Measurements from ENCODE around the gene MAN1A1.

The MAN1A1 gene

GRCh38 chr6:119174879-119175817, 174.4 kb downstream of the MAN1A1 start:
- TF ChIP-seq, protein P1, sequence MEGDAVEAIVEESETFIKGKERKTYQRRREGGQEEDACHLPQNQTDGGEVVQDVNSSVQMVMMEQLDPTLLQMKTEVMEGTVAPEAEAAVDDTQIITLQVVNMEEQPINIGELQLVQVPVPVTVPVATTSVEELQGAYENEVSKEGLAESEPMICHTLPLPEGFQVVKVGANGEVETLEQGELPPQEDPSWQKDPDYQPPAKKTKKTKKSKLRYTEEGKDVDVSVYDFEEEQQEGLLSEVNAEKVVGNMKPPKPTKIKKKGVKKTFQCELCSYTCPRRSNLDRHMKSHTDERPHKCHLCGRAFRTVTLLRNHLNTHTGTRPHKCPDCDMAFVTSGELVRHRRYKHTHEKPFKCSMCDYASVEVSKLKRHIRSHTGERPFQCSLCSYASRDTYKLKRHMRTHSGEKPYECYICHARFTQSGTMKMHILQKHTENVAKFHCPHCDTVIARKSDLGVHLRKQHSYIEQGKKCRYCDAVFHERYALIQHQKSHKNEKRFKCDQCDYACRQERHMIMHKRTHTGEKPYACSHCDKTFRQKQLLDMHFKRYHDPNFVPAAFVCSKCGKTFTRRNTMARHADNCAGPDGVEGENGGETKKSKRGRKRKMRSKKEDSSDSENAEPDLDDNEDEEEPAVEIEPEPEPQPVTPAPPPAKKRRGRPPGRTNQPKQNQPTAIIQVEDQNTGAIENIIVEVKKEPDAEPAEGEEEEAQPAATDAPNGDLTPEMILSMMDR (IDR thresholded peaks at IDR 0.05; ENCODE audit: borderline replicate concordance, insufficient read depth, low read depth, low read length) = no peak

GRCh38 chr6:119174085-119174445, 175.5 kb downstream of the MAN1A1 start:
- TF ChIP-seq, protein P1 (IDR thresholded peaks at IDR 0.05; ENCODE audit: borderline replicate concordance, insufficient read depth, low read depth, low read length) = no peak

More at GRCh38 chr6:119174879-119175817, 174.4 kb downstream of the MAN1A1 start:
- no peak overlapping the region for H3K4me3 ChIP-seq (ENCODE audit: low read depth, low read length)

GRCh38 chr6:119173249-119174084, 176.1 kb downstream of the MAN1A1 start:
- TF ChIP-seq, protein P1 (IDR thresholded peaks at IDR 0.05; ENCODE audit: borderline replicate concordance, insufficient read depth, low read depth, low read length) = no peak
- no peak overlapping the region for H3K4me3 ChIP-seq (ENCODE audit: low read depth, low read length)

More at GRCh38 chr6:119174085-119174445, 175.5 kb downstream of the MAN1A1 start:
- H3K4me3 ChIP-seq (ENCODE audit: low read depth, low read length) = no peak overlapping the region

DNA sequence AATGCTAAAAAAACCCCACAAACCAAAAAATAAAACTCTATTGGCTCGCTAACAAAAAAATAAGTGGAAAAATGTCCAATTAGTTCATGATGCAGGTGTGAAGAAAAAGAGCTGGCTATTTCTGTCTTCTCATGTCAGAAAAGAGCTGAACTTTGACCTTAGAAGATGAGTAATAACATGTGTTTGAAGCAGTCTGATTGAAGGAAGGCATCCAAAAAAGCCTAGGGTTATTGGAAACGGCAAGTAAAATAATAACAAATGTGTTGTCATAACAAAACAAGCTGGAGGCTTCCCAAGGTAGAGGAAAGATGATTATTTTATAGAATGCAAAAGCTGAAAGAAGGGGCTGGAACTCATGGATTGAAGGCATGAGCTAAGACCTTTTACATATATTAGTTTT, 176.7 kb downstream of the MAN1A1 start:
- TF ChIP-seq, protein P1 (IDR thresholded peaks at IDR 0.05; ENCODE audit: borderline replicate concordance, insufficient read depth, low read depth, low read length) = no peak
- no peak overlapping the region for H3K4me3 ChIP-seq (ENCODE audit: low read depth, low read length)

DNA sequence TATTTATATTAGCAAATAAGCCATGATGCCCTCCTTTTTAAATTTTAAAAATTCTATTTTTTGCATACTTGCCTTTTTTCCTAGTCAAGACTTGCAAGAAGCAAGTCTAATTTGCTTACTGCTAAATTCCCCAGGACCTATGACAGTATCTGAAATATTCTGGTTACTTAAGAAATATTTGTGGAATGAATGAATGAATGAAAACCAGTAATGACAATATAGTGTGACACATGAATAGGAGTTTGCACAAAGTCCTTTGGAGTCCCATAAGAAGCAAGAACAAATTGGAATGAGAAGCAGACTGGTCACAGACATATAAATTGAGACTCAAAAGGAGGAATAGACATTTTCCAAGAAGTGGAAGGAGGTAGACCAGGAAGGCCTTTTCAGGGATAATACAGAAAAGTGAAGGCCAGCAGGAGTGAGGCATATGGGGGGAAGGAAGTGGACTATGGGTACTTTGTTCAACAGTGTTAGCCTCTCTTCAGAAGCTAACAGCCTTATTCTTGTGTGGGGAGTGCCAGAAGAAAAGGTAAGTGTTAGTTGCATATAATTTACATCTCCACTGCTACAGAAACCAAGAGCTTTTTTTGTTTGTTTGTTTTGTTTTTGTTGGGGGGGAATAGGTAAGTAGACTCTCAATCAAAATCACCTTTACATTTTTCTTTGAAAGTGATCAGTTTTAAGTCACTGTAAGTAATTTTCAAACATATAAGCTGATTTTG, 177.5 kb downstream of the MAN1A1 start:
- H3K4me3 ChIP-seq (ENCODE audit: low read depth, low read length) = no peak overlapping the region
- TF ChIP-seq, protein P1 (IDR thresholded peaks at IDR 0.05; ENCODE audit: borderline replicate concordance, insufficient read depth, low read depth, low read length) = no peak

- H3K4me3 ChIP-seq (ENCODE audit: low read depth, low read length) = no peak overlapping the region
- TF ChIP-seq, protein P1 (IDR thresholded peaks at IDR 0.05; ENCODE audit: borderline replicate concordance, insufficient read depth, low read depth, low read length) = no peak
Measured at GRCh38 chr6:119171088-119171841, 178.3 kb downstream of the MAN1A1 start.
